ENCODE results near the gene RASEF.

Gene RASEF

DNA sequence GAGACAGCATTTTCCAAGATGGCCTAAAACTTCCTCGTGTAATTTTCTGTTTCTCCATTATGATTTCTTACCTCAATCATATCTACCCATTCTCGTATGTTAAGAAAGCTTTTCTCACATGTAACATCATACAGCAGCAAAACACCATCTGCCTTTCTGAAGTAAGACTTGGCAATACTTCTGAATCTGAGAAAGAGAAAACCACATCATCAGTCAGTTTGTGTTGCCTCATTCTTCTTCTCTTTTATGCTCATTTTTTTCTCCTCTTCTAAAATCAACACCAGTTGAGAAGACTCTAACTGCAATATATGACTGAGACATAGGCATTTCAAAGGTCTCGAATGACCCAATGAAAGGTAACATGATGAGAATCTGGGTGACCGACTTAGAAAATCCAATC is 66.0 kb downstream of the RASEF start:
- no peaks in the 10 kb centered on the region for H3K79me2 ChIP-seq (ENCODE audit: insufficient read depth, low read length)
- H3K9ac ChIP-seq (ENCODE audit: low read length) = no peak overlapping the region
- no peak overlapping the region for H3K27ac ChIP-seq (ENCODE audit: low read depth, low read length, poor library complexity, severe bottlenecking)
- no peaks in the 10 kb centered on the region for H3K36me3 ChIP-seq (ENCODE audit: insufficient read depth, low read length)
- no peak overlapping the region for H2AFZ ChIP-seq (ENCODE audit: low read length)
- no peaks in the 10 kb centered on the region for H4K20me1 ChIP-seq (ENCODE audit: insufficient read depth, low read length)
- H3K4me2 ChIP-seq (ENCODE audit: low read length) = no peak overlapping the region
- H3K27me3 ChIP-seq (ENCODE audit: insufficient read depth, low read length) = no peaks in the 10 kb centered on the region
- H3K4me1 ChIP-seq (ENCODE audit: insufficient read depth, low read length, severe bottlenecking) = no peaks in the 10 kb centered on the region
- H3K9me3 ChIP-seq (ENCODE audit: low read length) = no peaks in the 10 kb centered on the region
- H3K9me2 ChIP-seq (ENCODE audit: low read depth, low read length) = no peaks in the 10 kb centered on the region
- no peak overlapping the region for H3K4me3 ChIP-seq (ENCODE audit: low read depth, low read length, poor library complexity, severe bottlenecking)
- TF ChIP-seq, protein P1, sequence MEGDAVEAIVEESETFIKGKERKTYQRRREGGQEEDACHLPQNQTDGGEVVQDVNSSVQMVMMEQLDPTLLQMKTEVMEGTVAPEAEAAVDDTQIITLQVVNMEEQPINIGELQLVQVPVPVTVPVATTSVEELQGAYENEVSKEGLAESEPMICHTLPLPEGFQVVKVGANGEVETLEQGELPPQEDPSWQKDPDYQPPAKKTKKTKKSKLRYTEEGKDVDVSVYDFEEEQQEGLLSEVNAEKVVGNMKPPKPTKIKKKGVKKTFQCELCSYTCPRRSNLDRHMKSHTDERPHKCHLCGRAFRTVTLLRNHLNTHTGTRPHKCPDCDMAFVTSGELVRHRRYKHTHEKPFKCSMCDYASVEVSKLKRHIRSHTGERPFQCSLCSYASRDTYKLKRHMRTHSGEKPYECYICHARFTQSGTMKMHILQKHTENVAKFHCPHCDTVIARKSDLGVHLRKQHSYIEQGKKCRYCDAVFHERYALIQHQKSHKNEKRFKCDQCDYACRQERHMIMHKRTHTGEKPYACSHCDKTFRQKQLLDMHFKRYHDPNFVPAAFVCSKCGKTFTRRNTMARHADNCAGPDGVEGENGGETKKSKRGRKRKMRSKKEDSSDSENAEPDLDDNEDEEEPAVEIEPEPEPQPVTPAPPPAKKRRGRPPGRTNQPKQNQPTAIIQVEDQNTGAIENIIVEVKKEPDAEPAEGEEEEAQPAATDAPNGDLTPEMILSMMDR (IDR thresholded peaks at IDR 0.05; ENCODE audit: low read length) = no peak
- TF ChIP-seq EZH2 (IDR thresholded peaks at IDR 0.05; ENCODE audit: borderline replicate concordance, low read length) = no peak
- no peaks in the 10 kb centered on the region for H3F3A ChIP-seq (ENCODE audit: insufficient read depth, low read length)

DNA sequence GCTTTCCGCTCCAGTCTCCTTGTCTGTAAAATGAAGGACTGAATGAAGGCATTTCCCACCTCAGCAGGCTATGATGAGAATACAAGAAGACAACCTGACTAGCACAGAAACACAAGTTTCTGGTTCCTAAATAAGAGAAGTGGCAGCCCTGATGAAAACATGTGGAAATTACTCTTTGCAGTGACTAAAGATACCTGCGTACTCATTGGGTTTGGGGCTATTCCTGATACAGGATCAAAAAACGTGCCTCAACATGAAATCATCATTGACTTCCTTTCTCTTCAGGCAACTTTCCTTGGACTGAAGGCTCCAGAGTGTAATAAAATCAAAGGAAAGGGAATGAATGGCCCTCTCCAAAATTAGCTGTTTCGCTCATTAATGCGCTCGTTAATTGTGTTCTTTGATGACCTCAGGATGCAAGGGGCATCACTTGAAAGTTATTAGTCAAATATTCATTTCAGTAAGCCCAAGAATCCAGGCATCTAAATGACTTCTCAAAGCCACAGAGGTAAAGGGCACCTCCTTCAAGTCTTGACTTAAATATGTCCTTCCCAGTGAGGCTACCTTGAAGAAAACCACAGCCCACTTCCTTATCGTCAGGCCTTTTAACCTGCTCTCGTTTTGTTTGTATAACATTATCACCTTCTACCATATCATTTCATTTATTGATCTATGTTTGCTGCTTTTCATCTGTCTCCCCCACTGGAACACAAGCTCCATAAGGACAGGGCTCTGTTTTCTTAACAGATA is 68.9 kb downstream of the RASEF start:
- no peaks in the 10 kb centered on the region for H3K9me3 ChIP-seq (ENCODE audit: low read length)
- no peak overlapping the region for H2AFZ ChIP-seq (ENCODE audit: low read length)
- H3F3A ChIP-seq (ENCODE audit: insufficient read depth, low read length) = no peaks in the 10 kb centered on the region
- H3K36me3 ChIP-seq (ENCODE audit: insufficient read depth, low read length) = no peaks in the 10 kb centered on the region
- H3K79me2 ChIP-seq (ENCODE audit: insufficient read depth, low read length) = no peaks in the 10 kb centered on the region
- no peak overlapping the region for H3K27ac ChIP-seq (ENCODE audit: low read depth, low read length, poor library complexity, severe bottlenecking)
- no peak for TF ChIP-seq EZH2 (IDR thresholded peaks at IDR 0.05; ENCODE audit: borderline replicate concordance, low read length)
- TF ChIP-seq, protein P1 (IDR thresholded peaks at IDR 0.05; ENCODE audit: low read length) = no peak
- H3K4me1 ChIP-seq (ENCODE audit: insufficient read depth, low read length, severe bottlenecking) = no peaks in the 10 kb centered on the region
- no peak overlapping the region for H3K4me2 ChIP-seq (ENCODE audit: low read length)
- H3K9me2 ChIP-seq (ENCODE audit: low read depth, low read length) = no peaks in the 10 kb centered on the region
- H3K4me3 ChIP-seq (ENCODE audit: low read depth, low read length, poor library complexity, severe bottlenecking) = no peak overlapping the region
- no peak overlapping the region for H3K9ac ChIP-seq (ENCODE audit: low read length)
- H3K27me3 ChIP-seq (ENCODE audit: insufficient read depth, low read length) = no peaks in the 10 kb centered on the region
- no peaks in the 10 kb centered on the region for H4K20me1 ChIP-seq (ENCODE audit: insufficient read depth, low read length)

DNA sequence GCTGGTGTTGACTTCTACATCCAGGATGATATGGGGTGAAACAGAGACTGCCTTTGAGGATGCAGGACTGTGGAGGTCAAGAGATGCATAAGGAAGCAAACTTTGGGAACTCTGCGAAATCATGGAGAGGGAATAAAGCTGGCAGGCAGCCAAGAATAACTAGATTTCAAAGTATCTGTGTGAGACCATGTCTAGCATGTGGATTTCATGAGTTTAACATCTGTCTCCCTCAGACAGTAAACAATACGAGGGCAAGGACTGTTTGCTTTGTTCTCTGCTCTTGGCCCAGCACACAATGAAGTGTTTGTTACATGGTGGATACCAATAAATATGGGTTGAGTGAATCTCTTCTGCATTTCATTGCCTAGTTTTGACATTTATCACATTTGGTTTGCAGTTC is 71.3 kb downstream of the RASEF start:
- TF ChIP-seq EZH2 (IDR thresholded peaks at IDR 0.05; ENCODE audit: borderline replicate concordance, low read length) = no peak
- TF ChIP-seq, protein P1 (IDR thresholded peaks at IDR 0.05; ENCODE audit: low read length) = no peak
- Histone ChIP-seq H3K4me2 (ENCODE audit: low read length) (no peak overlapping the region), H2AFZ (ENCODE audit: low read length) (no peak overlapping the region), H3K9me3 (ENCODE audit: low read length) (no peaks in the 10 kb centered on the region), H3K9me2 (ENCODE audit: low read depth, low read length) (no peaks in the 10 kb centered on the region), H3K36me3 (ENCODE audit: insufficient read depth, low read length) (no peaks in the 10 kb centered on the region), H3F3A (ENCODE audit: insufficient read depth, low read length) (no peaks in the 10 kb centered on the region), H3K9ac (ENCODE audit: low read length) (no peak overlapping the region), H3K4me1 (ENCODE audit: insufficient read depth, low read length, severe bottlenecking) (no peaks in the 10 kb centered on the region), H3K79me2 (ENCODE audit: insufficient read depth, low read length) (no peaks in the 10 kb centered on the region), H3K27ac (ENCODE audit: low read depth, low read length, poor library complexity, severe bottlenecking) (no peak overlapping the region), H4K20me1 (ENCODE audit: insufficient read depth, low read length) (no peaks in the 10 kb centered on the region), H3K27me3 (ENCODE audit: insufficient read depth, low read length) (no peaks in the 10 kb centered on the region), H3K4me3 (ENCODE audit: low read depth, low read length, poor library complexity, severe bottlenecking) (no peak overlapping the region)

Measured in OCI-LY1 (cell line).